Epithelial cell of proximal tubule (primary cell): ENCODE measurements around the gene PPP1R16B. TPM values are rescaled to one million over a fixed set of nuclear protein-coding genes. Genes with fewer than 3 reads are reported as not detected.

Experiments used
- DNase-seq: peaks from one replicate; pipeline ENCODE4 v3.0.0-alpha.2; 2011; ENCODE audit warnings: low read depth
- H3K4me3 ChIP-seq: 2 replicates; pipeline ENCODE4 v1.5.1; 2011; ENCODE audit warnings: low read depth, mild to moderate bottlenecking, low read length
- CTCF ChIP-seq: conservative IDR thresholded peaks from 2 replicates; pipeline ENCODE4 v1.5.1; 2012; ENCODE audit warnings: low read depth, mild to moderate bottlenecking, low read length
- total RNA-seq: library from RNA; depleted of rRNA; stranded (reverse); fragments of >200 nt; gene quantifications from 2 replicates; pipeline ENCODE4 v1.2.3, GENCODE V29; 2015

Gene PPP1R16B
- total RNA-seq, 1 donor from 2014 or later = not detected

- no peak for TF ChIP-seq CTCF
- H3K4me3 ChIP-seq = no peak overlapping the region
- DNase-seq = no peak
Measured at GRCh38 chr20:38839563-38839962, 34.1 kb downstream of the PPP1R16B start.

DNA sequence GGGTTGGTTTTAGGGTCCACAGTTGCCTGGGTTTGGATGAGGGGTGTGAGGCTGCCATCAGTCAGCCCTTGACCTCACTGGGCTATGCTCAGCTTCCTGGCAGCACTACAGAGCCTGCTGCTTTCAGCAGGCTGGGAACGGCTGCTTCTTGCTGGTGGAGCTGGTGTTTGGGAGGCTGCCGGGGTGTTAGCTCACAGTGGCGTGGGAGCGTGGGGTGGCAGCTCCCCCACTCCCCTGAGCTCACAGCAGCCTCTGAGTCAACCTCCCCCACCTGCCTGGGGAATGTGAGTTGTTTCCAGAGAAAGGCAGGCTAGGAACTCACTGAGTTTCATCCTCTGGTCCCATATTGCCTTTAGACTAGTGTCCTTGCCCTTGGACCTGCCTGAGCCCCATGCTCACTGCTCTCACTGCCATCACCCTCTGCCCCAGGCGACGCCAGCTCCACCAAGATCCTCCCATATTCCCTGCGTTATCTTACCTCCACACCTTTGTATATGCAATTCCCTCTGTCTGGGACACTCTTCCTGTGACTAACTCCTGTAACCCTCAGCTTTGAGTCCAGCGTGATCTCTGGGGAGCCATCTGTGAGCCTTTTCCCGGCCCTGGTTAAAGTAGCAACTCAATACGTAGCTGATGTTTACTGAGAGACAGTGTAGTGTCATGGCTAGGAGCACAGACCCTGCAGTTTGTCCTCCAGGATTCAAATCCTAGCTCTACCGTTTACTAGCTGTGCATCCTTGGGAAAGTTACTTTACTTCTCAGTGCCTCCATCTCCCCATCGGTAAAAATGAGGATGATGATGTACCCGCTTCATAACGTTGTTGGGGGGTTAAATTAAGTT is 34.8 kb downstream of the PPP1R16B start:
- H3K4me3 ChIP-seq = no peak overlapping the region
- DNase-seq = no peak
- no peak for TF ChIP-seq CTCF

DNA sequence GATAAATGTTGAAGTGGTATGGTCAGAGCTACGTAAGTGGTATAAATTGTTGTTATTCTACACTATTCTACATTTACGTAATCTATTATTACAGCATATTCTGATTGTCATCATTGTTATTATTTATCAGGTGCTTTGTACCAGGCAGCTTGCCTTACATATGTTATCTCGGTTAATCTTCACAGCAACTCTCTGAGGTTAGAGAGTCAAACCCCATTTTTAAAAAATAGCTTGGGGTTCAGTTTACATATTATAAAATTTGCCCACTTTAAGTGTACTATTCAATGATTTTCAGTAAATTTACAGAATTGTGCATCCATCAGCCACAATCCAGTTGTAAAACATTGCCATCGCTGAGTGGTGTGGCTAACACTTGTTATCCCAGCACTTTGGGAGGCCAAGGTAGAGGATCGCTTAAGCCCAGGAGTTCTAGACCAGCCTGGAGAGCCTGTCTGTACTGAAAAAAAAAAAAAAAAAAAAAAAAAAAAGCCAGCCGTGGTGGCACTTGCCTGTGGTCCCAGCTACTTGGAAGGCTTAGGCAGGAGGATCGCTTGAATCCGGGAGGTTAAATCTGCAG is 35.5 kb downstream of the PPP1R16B start:
- no peak for TF ChIP-seq CTCF
- no peak for DNase-seq
- H3K4me3 ChIP-seq = no peak overlapping the region

DNA sequence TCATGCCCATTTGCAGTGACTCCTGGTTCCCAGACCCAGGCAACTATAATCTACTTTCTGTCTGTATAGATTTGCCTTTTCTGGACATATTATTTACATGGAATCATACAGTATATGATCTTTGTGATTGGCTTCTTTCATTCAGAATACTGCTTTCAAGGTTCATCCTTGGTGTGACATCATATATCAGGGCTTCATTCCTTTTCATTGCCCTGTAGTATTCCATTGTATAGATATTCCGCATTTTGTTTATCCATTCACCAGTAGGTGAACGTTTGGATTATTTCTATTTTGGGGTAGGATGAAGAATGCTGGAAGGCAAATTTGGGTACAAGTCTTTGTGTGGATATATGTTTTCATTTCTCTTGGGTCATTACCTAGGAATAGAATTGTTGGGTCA is 36.1 kb downstream of the PPP1R16B start:
- no peak for DNase-seq
- no peak overlapping the region for H3K4me3 ChIP-seq
- no peak for TF ChIP-seq CTCF

GRCh38 chr20:38842026-38842425 is 36.5 kb downstream of the PPP1R16B start:
- no peak for DNase-seq
- no peak for TF ChIP-seq CTCF
- H3K4me3 ChIP-seq = no peak overlapping the region

DNA sequence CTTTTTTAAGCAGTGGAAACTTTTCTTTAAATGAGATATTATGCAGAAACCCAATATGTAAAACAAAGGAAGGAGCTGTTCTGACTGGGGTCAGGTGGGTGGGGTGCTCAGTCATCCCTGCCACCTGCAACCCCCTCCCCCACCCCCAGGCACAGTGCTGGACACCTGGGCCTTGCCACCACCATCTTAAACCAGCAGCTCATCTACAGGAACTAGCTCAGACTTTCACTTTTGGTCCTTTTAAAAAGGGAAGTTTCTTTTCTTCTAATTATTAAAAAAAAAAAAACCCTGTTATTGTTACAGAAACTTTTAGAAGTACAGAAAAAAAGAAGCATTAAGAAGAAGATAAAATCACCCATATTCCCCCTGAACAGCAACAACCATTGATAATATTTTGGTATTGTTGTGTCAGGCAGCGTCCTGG is 37.1 kb downstream of the PPP1R16B start:
- no peak overlapping the region for H3K4me3 ChIP-seq
- no peak for TF ChIP-seq CTCF
- DNase-seq = no peak
